ENCODE data around the gene SP1.
A peak's percentile ranks its signal among the peaks of the same experiment; 100 is the strongest.

The SP1 gene

GRCh38 chr12:53463802-53464560 lies 84.0 kb downstream of the SP1 start:
- peaks cover 100% of the 10 kb centered on the region for H3K36me3 Mint-ChIP-seq
- DNase-seq (ENCODE audit: low spot score in 2 of 2), result no peak
- H3K9me3 Mint-ChIP-seq, result no peaks in the 10 kb centered on the region
- peak; percentile 51 for ATAC-seq
- H3K4me3 Mint-ChIP-seq, result no peak overlapping the region
- peak overlapping the region; percentile 6 for H3K27ac Mint-ChIP-seq
- H3K4me1 Mint-ChIP-seq, result peaks cover 38% of the 10 kb centered on the region

GRCh38 chr12:53464685-53465418 lies 84.9 kb downstream of the SP1 start:
- Mint-ChIP-seq H3K27ac (peak overlapping the region; percentile 62), H3K4me1 (peaks cover 38% of the 10 kb centered on the region), H3K4me3 (no peak overlapping the region), H3K9me3 (no peaks in the 10 kb centered on the region), H3K36me3 (peaks cover 100% of the 10 kb centered on the region)
- ATAC-seq (no peak), DNase-seq (ENCODE audit: low spot score in 2 of 2) (no peak)

GRCh38 chr12:53465679-53466078 lies 85.7 kb downstream of the SP1 start:
- no peak for DNase-seq (ENCODE audit: low spot score in 2 of 2)
- Mint-ChIP-seq H3K4me3 (no peak overlapping the region), H3K9me3 (no peaks in the 10 kb centered on the region), H3K27ac (peak overlapping the region; percentile 62), H3K36me3 (peaks cover 100% of the 10 kb centered on the region), H3K4me1 (peaks cover 32% of the 10 kb centered on the region)
- no peak for ATAC-seq

Measured in stimulated activated effector memory CD8-positive, alpha-beta T cell treated with anti-CD3 and anti-CD28 coated beads, Interleukin-12 subunit alpha, Interleukin-12 subunit beta, amount 100 ng/mL, for 72 hours (primary cell).